Left lobe of liver (tissue), 2 donors: ENCODE data around the gene LRFN5. TPM values are rescaled to one million over a fixed set of nuclear protein-coding genes. Genes with fewer than 3 reads are reported as not detected.
"Not testable (repeated sequence)": the region's sequence is repeated elsewhere in the genome, so short reads cannot be mapped to it uniquely, and the experiment has no call there.

Experiments
- ATAC-seq: fragments of 200-7000 bp; cut with Tn5 transposase; one replicate; pipeline ENCODE4 v1.9.1; 2020; ENCODE audit warnings: mild to moderate bottlenecking, moderate library complexity
- DNase-seq: peaks from one replicate; pipeline ENCODE4 v3.0.0-alpha.2; 2020; ENCODE audit warnings: low spot score
- total RNA-seq: library from RNA; stranded (reverse); gene quantifications from one replicate; pipeline ENCODE4 v1.2.1, GENCODE V29; 2021
- donor health status: DM: no; HTN: no; CAD: no; lungs with moderate emphysema.
- donor health status: DM: no; HTN: yes; CAD: no.

The LRFN5 gene
- total RNA-seq, 1 donor from 2014 or later = 0.05 TPM

DNA sequence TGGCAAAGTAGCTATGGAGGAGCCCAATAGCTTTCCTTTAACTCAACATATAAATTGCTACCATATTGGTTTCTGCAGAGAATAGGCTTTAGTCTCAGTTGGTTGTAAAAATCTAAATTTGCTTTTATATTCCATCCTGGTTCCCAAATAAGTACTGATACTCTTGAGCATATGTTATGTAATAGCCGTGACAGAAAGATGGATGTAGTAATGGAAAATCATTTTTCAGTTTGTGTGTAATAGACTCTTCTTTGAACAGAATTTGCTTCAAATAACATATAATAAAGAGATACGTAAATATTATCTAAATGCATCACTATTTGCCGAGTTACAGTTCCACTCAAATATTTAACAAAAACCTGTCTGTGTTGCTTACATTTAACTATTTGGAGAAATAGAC, 271.6 kb downstream of the LRFN5 start:
- ATAC-seq = no peak
- no peak for DNase-seq

DNA sequence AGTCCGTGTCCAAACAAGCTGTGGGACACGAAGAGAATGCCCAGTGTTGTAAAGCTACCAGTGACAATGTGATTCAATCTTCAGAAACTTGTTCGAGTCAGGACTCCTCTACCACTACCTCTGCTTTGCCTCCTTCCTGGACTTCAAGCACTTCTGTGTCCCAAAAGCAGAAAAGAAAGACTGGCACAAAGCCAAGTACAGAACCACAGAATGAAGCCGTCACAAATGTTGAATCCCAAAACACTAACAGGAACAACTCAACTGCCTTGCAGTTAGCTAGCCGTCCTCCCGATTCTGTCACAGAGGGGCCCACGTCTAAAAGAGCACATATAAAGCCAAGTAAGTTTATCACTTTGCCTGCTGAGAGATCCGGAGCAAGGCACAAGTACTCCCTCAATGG, 284.9 kb downstream of the LRFN5 start:
- no peak for DNase-seq
- no peak for ATAC-seq

DNA sequence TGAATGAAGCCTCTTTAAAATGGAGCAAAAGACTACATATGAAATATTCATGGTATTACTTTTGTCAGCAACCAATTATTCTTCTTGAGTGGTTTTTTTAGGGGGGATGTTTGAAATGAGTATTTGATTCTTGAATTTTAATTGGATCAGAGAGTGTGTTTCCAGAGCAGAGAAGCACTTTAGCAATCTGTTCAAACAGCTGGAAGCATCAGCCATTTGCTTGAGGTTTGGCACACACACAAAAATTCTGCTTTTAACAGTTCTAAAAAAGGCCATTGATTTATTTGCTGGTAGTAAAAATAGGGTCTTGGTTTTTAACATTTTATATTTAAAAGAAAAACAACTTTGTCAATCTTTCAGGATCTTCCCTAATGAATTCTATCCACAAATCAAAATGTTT, 292.7 kb downstream of the LRFN5 start:
- ATAC-seq = no peak

DNA sequence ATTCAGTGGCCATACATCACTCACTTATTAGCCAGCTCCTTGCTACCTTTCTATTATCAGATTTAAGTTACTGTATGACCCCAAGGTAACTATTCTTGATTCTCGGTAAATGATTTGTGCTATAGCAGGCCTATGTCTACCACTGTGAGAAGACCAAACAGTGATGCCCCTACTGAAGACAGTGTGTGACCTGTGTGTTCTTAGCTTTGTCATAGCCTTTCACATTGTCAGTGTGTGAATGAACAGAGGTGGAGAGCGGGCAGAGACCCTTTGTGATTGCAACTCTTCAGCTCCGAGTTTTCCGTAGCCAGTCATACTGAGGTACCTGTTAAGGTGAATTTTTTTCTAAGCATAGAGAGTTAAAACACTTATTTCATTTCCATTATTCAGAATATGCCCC, 294.0 kb downstream of the LRFN5 start:
- ATAC-seq (no peak), DNase-seq (no peak)

More for the DNA sequence above, 292.7 kb downstream of the LRFN5 start:
- no peak for DNase-seq

DNA sequence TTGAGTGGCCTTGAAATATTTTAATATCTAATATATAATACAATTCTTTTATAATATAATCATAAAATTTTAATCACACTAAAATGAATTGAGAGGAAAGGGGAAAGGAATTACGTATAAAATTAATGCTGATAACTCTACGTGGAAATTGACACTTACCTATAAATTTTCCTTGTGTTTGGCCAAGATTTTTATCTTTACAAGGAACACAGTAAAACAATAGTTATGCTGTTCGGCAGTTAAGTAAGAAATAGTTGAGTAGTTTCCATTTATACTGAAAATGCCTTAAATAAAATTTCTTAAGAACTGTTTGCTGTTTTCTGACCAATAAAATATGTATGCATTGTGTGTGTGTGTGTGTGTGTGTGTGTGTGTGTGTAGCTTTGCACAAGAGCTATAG, 294.4 kb downstream of the LRFN5 start:
- DNase-seq = no peak
- ATAC-seq = no peak

DNA sequence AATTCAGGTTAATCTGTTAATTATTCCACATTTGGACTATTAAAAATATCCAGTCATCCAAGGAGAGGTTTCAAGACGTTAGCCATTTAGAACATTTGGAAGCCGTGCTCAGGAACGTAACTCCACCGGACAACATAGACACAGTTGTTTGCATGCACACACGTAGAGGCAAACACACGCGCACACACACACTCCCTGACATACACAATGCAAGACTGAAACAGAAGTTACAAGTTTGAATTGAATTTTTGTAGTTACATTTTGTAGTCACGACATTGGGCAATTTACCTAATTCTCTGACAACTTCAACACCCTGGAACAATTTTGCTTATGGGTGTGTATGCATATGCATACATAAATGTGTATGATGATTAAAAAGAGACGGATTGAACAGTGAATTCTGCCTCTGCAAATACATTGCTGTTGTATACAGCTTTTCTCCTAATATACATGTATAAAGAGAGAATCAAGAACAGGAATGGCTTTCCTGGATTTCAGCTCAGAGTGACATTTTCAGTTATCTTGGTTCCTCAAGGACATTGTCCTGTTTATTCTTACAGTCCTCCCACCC, 298.8 kb downstream of the LRFN5 start:
- DNase-seq (no peak), ATAC-seq (no peak)

DNA sequence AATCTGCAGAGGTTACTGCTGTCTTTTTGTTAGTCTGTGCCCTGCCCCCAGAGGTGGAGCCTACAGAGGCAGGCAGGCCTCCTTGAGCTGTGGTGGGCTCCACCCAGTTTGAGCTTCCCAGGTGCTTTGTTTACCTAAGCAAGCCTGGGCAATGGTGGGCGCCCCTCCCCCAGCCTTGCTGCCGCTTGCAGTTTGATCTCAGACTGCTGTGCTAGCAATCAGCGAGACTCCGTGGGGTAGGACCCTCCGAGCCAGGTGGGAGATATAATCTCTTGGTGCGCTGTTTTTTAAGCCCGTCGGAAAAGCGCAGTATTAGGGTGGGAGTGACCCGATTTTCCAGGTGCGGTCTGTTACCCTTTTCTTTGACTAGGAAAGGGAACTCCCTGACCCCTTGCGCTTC, 304.5 kb downstream of the LRFN5 start:
- DNase-seq, ATAC-seq: not testable (repeated sequence)

DNA sequence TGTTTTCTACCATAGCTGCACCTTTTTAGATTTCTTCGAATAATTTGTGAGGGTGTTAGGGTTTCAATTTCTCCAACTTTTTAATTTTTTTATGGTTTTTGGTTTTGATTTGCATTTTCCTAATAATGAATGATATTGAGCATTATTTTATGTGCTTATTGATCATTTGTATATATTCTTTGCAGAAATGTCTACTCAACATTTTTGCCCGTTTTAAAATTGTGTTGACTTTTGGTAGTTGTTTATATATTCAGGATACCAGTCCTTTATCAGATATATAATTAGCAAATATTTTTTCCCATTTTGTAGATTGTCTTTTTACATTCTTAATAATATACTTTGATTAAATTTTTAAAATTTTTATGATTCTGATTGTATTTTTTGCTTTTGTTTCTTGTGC, 306.7 kb downstream of the LRFN5 start:
- ATAC-seq (no peak), DNase-seq (no peak)

DNA sequence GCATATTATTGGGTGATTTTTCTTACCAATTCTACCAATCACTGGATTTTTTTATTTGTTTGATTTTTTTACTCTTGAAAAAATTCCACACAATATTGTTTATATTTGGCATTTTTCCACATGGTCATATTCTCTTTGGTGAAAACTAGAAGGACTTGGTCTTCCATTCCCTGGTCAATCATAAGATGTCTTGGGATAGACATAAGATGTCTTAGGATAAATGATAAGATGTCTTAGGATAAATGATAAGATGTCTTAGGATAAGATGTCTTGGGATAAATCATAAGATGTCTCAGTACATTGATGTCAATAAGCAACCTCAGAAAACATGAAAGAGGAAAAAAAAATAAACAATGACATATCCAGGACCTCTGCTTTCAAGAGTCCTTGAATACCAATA, 309.1 kb downstream of the LRFN5 start:
- ATAC-seq (no peak), DNase-seq (no peak)

DNA sequence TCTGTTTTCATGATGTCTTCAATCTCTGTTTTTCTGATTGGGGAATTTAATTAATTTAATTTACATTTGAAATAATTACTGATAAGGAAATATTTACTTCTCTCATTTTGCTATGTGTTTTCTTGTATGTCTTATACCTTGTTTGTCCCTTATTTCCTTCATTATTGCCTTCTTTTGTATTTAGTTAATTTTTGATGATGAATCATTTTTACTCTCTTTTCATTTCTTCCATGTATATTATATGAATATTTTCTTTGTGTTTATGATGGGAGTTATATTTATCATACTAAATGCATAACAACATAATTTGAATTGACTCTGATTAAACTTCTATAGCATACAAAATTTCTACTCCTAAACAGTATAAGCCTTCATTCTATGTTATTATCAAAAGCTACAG, 309.6 kb downstream of the LRFN5 start:
- ATAC-seq (no peak), DNase-seq (no peak)

DNA sequence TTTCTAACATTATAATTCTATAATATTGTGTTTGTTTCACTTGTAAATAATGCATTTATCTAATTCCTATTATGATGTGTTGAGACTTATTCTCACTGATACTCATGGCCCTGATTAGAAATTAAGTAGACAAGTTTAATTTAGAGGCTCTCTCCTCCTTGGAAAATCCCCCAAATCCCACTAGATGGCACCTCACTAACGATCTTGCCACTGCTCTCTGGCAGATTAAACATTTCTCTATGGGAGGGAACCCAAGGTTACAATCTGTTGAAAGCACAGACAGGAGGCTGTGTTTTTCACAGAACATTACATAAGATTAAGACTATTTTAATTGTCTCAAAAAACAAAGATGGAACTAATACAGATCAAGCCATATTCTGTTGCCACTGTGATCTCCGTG, 318.7 kb downstream of the LRFN5 start:
- no peak for ATAC-seq
- DNase-seq = no peak

DNA sequence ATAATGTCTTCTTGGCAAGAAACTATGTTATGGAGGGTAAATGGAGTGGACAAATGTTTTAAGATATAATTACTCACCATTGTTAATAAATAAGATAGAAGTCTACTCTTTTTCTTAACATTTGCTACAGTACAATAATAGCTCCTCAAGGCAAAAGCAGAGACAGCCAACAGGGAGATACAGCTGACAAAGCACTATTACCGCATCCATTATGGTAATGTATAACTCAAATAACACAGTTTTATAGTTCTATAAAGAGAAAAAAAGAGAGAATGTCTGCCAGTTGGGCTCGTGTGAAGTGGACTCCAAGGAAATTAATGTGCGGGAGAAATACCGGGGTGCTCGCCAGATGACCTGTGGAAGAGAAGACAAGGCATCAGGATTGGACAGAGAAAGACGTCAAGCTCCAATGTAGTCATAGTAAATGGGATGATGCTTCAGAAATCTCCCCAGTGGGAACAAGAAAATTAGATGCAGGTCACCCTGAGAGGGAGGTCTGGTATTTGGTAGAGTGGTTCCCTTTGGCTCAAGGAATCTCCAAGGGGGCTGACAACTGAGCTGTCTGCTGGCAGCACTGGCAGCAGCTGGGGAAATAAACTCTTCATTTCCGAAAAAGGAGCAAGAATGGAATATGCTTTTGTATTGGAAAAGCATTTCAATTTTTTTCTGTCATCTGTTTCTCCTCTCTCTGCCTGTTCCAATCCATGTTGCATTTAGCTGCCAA, 343.9 kb downstream of the LRFN5 start:
- no peak for DNase-seq
- no peak for ATAC-seq
